H9 (cell line): Measurements from ENCODE around the gene TRO. TPM values are rescaled to one million over a fixed set of nuclear protein-coding genes. Genes with fewer than 3 reads are reported as not detected.

Experiments used
- DNase-seq: peaks from one replicate; pipeline ENCODE4 v3.0.0-alpha.2; 2017
- H2AFZ ChIP-seq: one replicate; pipeline ENCODE4 v1.6.1; 2013; ENCODE audit warnings: mild to moderate bottlenecking, low read length, control low read depth, moderate library complexity
- H2AK5ac ChIP-seq: 2 replicates; pipeline ENCODE4 v1.6.1; 2013; ENCODE audit warnings: low read length, control low read depth, mixed read lengths; ENCODE audit not compliant: insufficient read length
- H2BK120ac ChIP-seq: one replicate; pipeline ENCODE4 v1.6.1; 2013; ENCODE audit warnings: low read depth, mild to moderate bottlenecking, low read length, control low read depth, inconsistent platforms; ENCODE audit not compliant: poor library complexity, severe bottlenecking
- H2BK12ac ChIP-seq: 2 replicates; pipeline ENCODE4 v1.6.1; 2013; ENCODE audit warnings: low read length, control low read depth, mixed read lengths, low read depth; ENCODE audit not compliant: insufficient read length
- H2BK15ac ChIP-seq: 2 replicates; pipeline ENCODE4 v1.6.1; 2013; ENCODE audit warnings: low read depth, low read length, control low read depth
- H2BK20ac ChIP-seq: one replicate; pipeline ENCODE4 v1.6.1; 2013; ENCODE audit warnings: low read depth, mild to moderate bottlenecking, low read length, control low read depth, inconsistent platforms; ENCODE audit not compliant: poor library complexity, severe bottlenecking
- H2BK5ac ChIP-seq: 2 replicates; pipeline ENCODE4 v1.6.1; 2013; ENCODE audit warnings: low read length, control low read depth, mixed read lengths; ENCODE audit not compliant: insufficient read length
- H3K14ac ChIP-seq: 2 replicates; pipeline ENCODE4 v1.6.1; 2013; ENCODE audit warnings: low read length, control low read depth; ENCODE audit not compliant: insufficient read depth
- H3K18ac ChIP-seq: 2 replicates; pipeline ENCODE4 v1.6.1; 2013; ENCODE audit warnings: low read depth, mild to moderate bottlenecking, mixed read lengths, low read length, control low read depth; ENCODE audit not compliant: insufficient read length
- H3K23ac ChIP-seq: 2 replicates; pipeline ENCODE4 v1.6.1; 2013; ENCODE audit warnings: low read length, control low read depth, mixed read lengths, low read depth; ENCODE audit not compliant: insufficient read length
- H3K23me2 ChIP-seq: 2 replicates; pipeline ENCODE4 v1.6.1; 2013; ENCODE audit warnings: low read depth, mild to moderate bottlenecking, mixed read lengths, low read length, control low read depth; ENCODE audit not compliant: insufficient read length, poor library complexity, severe bottlenecking
- H3K27ac ChIP-seq: 2 replicates; pipeline ENCODE4 v1.5.1; 2013; ENCODE audit warnings: low read length, control low read depth, mixed read lengths, low read depth; ENCODE audit not compliant: insufficient read length
- H3K27me3 ChIP-seq: 2 replicates; pipeline ENCODE4 v1.6.1; 2013; ENCODE audit warnings: low read length, control low read depth, inconsistent platforms; ENCODE audit not compliant: insufficient read depth
- H3K4ac ChIP-seq: 2 replicates; pipeline ENCODE4 v1.6.1; 2013; ENCODE audit warnings: low read depth, mild to moderate bottlenecking, control low read depth, inconsistent platforms, low read length, moderate library complexity
- H3K4me1 ChIP-seq: 2 replicates; pipeline ENCODE4 v1.6.1; 2013; ENCODE audit warnings: low read length, control low read depth, inconsistent platforms; ENCODE audit not compliant: insufficient read depth
- H3K4me2 ChIP-seq: 2 replicates; pipeline ENCODE4 v1.6.1; 2013; ENCODE audit warnings: low read length, control low read depth, mixed read lengths; ENCODE audit not compliant: insufficient read length, insufficient read depth
- H3K56ac ChIP-seq: 2 replicates; pipeline ENCODE4 v1.6.1; 2013; ENCODE audit warnings: low read depth, mild to moderate bottlenecking, mixed read lengths, low read length, control low read depth; ENCODE audit not compliant: insufficient read length
- H3K79me1 ChIP-seq: 2 replicates; pipeline ENCODE4 v1.6.1; 2013; ENCODE audit warnings: low read depth, mild to moderate bottlenecking, moderate library complexity, low read length, control low read depth, inconsistent platforms; ENCODE audit not compliant: insufficient read depth, poor library complexity, severe bottlenecking
- H3K79me2 ChIP-seq: 2 replicates; pipeline ENCODE4 v1.6.1; 2013; ENCODE audit warnings: low read length, control low read depth, inconsistent platforms; ENCODE audit not compliant: insufficient read depth
- H3K9ac ChIP-seq: 2 replicates; pipeline ENCODE4 v1.6.1; 2013; ENCODE audit warnings: low read length, control low read depth, mixed read lengths; ENCODE audit not compliant: insufficient read length; ENCODE audit errors: extremely low read depth
- H3K9me3 ChIP-seq: one replicate; pipeline ENCODE4 v1.6.1; 2013; ENCODE audit warnings: low read depth, low read length, inconsistent platforms; ENCODE audit not compliant: control insufficient read depth
- H3T11ph ChIP-seq: one replicate; pipeline ENCODE4 v1.6.1; 2013; ENCODE audit warnings: mild to moderate bottlenecking, low read length, control low read depth, inconsistent platforms
- H4K20me1 ChIP-seq: one replicate; pipeline ENCODE4 v1.6.1; 2013; ENCODE audit not compliant: control insufficient read depth, insufficient read length, insufficient read depth
- H4K5ac ChIP-seq: 2 replicates; pipeline ENCODE4 v1.6.1; 2013; ENCODE audit warnings: low read depth, mild to moderate bottlenecking, mixed read lengths, low read length, control low read depth; ENCODE audit not compliant: insufficient read length
- H4K8ac ChIP-seq: replicated peaks from 2 replicates; pipeline ENCODE4 v1.6.1; 2013; ENCODE audit warnings: low read length, control low read depth, mixed read lengths, low read depth; ENCODE audit not compliant: insufficient read length
- H4K91ac ChIP-seq: 2 replicates; pipeline ENCODE4 v1.6.1; 2013; ENCODE audit warnings: low read depth, mild to moderate bottlenecking, moderate library complexity, mixed read lengths, low read length, control low read depth; ENCODE audit not compliant: insufficient read length
- H3K27ac Mint-ChIP-seq, 3 experiments: 2 replicates in 2 of 3; 3 replicates in 1 of 3; pipeline ENCODE4 v1.8.0; 2020 to 2021; ENCODE audit warnings: mixed read lengths in 3 of 3, mild to moderate bottlenecking in 1 of 3, moderate library complexity in 1 of 3
- H3K27me3 Mint-ChIP-seq: 2 replicates; pipeline ENCODE4 v1.8.0; 2021; ENCODE audit warnings: low read depth, mild to moderate bottlenecking, moderate library complexity, mixed read lengths
- H3K36me3 Mint-ChIP-seq, 3 experiments: 2 replicates in 2 of 3; 3 replicates in 1 of 3; pipeline ENCODE4 v1.8.0; 2020 to 2021; ENCODE audit warnings: low read depth in 3 of 3, mixed read lengths in 3 of 3; ENCODE audit not compliant: insufficient read depth in 1 of 3
- H3K4me1 Mint-ChIP-seq, 2 experiments: 2 replicates each; pipeline ENCODE4 v1.8.0; 2020; ENCODE audit warnings: mixed read lengths in 2 of 2
- H3K4me3 Mint-ChIP-seq, 2 experiments: 2 replicates in 1 of 2; 3 replicates in 1 of 2; pipeline ENCODE4 v1.8.0; 2020 to 2021; ENCODE audit warnings: mild to moderate bottlenecking in 2 of 2, mixed read lengths in 2 of 2, moderate library complexity in 1 of 2
- H3K9me3 Mint-ChIP-seq, 2 experiments: 2 replicates in 1 of 2; 3 replicates in 1 of 2; pipeline ENCODE4 v1.8.0; 2020; ENCODE audit warnings: mild to moderate bottlenecking in 2 of 2, mixed read lengths in 2 of 2, moderate library complexity in 1 of 2
- WGBS: extraction: QIAGEN DNeasy Blood & Tissue Kit; methylation state at CpG from one replicate; pipeline ENCODE4 v1.1.7; 2013; ENCODE audit warnings: missing lambda C conversion rate, low lambda C conversion rate, mixed read lengths; ENCODE audit not compliant: insufficient read length; ENCODE audit errors: extremely low coverage; 5-methylcytosine and 5-hydroxymethylcytosine counted together
- total RNA-seq: library from RNA; stranded (reverse); gene quantifications from 2 replicates; pipeline ENCODE4 v1.2.1, GENCODE V29; 2021
- TF ChIP-seq, protein P1 (sequence below): fragments of 200-600 bp; sonication (generic); conservative IDR thresholded peaks from 3 replicates; pipeline ENCODE4 v1.8.0; 2021; ENCODE audit warnings: antibody characterized with exemption, mild to moderate bottlenecking

TRO gene
- total RNA-seq, 1 experiment from 2014 or later, result 51.0 TPM

DNA sequence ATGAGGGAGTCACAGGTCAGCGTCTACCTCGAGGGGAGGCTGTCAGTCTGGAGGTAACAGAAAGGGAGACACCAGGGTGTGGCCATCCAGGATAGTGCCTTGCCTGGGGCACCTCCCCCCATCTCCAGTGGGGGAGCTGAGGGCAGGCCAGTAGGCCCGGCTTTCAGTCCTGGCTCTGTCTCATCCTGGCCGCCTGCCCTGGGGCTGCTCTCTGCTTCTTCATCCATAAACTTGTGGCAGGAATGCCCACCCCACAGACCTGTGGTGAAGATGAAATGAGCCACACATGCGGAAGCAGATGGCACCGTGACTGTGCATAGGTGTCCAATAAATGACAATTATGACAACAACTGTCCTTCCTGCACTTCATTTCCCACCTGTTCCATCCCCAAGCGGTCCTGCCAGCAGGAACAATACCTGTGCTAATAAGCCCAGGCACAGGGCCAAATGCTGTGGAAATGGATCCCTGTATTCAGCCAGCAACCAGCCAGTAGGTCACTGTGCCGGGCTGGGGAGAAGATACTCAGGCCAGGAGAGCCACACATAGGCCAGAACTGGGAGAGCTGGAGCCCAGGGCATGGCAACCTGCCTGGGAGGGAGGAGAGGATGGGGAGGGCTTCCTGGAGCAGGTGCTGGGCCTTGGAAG lies 30.2 kb downstream of the TRO start:
- Histone ChIP-seq H2BK12ac (no peak overlapping the region), H3K4ac (no peak overlapping the region), H3K27ac (no peak overlapping the region), H3K27me3 (no peaks in the 10 kb centered on the region), H3K79me1 (no peaks in the 10 kb centered on the region), H3K23me2 (no peaks in the 10 kb centered on the region), H3K9ac (no peak overlapping the region), H3K4me1 (no peaks in the 10 kb centered on the region), H2BK5ac (no peak overlapping the region), H3K79me2 (no peaks in the 10 kb centered on the region), H2AFZ (no peak overlapping the region), H3K23ac (no peak overlapping the region), H3K4me2 (no peak overlapping the region), H2BK120ac (no peak overlapping the region), H2BK20ac (no peak overlapping the region), H2AK5ac (no peak overlapping the region), H4K5ac (no peak overlapping the region), H4K8ac (no peak overlapping the region), H4K91ac (no peak overlapping the region), H3K9me3 (peaks cover 37% of the 10 kb centered on the region), H3K14ac (no peak overlapping the region), H3K18ac (no peak overlapping the region), H4K20me1 (no peaks in the 10 kb centered on the region), H2BK15ac (no peak overlapping the region), H3K56ac (no peak overlapping the region), H3T11ph (no peak overlapping the region)
- H3K27me3 Mint-ChIP-seq, result peaks cover 6% of the 10 kb centered on the region; the same call in 1 of the 2 replicates
- peaks cover 65 to 81% of the 10 kb centered on the region in 2 experiments for H3K9me3 Mint-ChIP-seq
- WGBS, result no CpG with 5 or more reads among the region's 8 CpGs
- no peaks in the 10 kb centered on the region for H3K4me1 Mint-ChIP-seq
- TF ChIP-seq, protein P1, sequence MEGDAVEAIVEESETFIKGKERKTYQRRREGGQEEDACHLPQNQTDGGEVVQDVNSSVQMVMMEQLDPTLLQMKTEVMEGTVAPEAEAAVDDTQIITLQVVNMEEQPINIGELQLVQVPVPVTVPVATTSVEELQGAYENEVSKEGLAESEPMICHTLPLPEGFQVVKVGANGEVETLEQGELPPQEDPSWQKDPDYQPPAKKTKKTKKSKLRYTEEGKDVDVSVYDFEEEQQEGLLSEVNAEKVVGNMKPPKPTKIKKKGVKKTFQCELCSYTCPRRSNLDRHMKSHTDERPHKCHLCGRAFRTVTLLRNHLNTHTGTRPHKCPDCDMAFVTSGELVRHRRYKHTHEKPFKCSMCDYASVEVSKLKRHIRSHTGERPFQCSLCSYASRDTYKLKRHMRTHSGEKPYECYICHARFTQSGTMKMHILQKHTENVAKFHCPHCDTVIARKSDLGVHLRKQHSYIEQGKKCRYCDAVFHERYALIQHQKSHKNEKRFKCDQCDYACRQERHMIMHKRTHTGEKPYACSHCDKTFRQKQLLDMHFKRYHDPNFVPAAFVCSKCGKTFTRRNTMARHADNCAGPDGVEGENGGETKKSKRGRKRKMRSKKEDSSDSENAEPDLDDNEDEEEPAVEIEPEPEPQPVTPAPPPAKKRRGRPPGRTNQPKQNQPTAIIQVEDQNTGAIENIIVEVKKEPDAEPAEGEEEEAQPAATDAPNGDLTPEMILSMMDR, result no peak
- no peak for DNase-seq
- H3K36me3 Mint-ChIP-seq, result peaks cover 0 to 5% (median 4%) of the 10 kb centered on the region in 3 experiments; a peak in 5 of 7 replicates
- no peak overlapping the region for H3K4me3 Mint-ChIP-seq
- no peak overlapping the region for H3K27ac Mint-ChIP-seq
